GM18526 (cell line): ENCODE results near the gene DUOX1.

ENCODE experiments used
- POLR2A ChIP-seq: IDR thresholded peaks from 3 replicates; pipeline ENCODE4 v1.6.1; 2011; ENCODE audit not compliant: insufficient read length; ENCODE audit errors: extremely low read depth

DUOX1 gene

GRCh38 chr15:45116006-45116481, 13.8 kb upstream of the DUOX1 start:
- TF ChIP-seq POLR2A: no peak

GRCh38 chr15:45116482-45117307, 13.1 kb upstream of the DUOX1 start:
- TF ChIP-seq POLR2A: no peak

- no peak for TF ChIP-seq POLR2A
These were observed 12.3 kb upstream of the DUOX1 start for GRCh38 chr15:45117308-45118130.

- no peak for TF ChIP-seq POLR2A
These were observed 11.6 kb upstream of the DUOX1 start for GRCh38 chr15:45118131-45118588.

- no peak for TF ChIP-seq POLR2A
These were observed 10.8 kb upstream of the DUOX1 start for GRCh38 chr15:45118996-45119395.

- TF ChIP-seq POLR2A: no peak
These were observed 9.5 kb upstream of the DUOX1 start for GRCh38 chr15:45120081-45120972.

- TF ChIP-seq POLR2A: no peak
These were observed 8.8 kb upstream of the DUOX1 start for GRCh38 chr15:45121020-45121419.

GRCh38 chr15:45121706-45122417, 7.9 kb upstream of the DUOX1 start:
- TF ChIP-seq POLR2A: no peak

GRCh38 chr15:45122719-45123118, 7.1 kb upstream of the DUOX1 start:
- no peak for TF ChIP-seq POLR2A

- TF ChIP-seq POLR2A: no peak
These were observed 6.4 kb upstream of the DUOX1 start for GRCh38 chr15:45123397-45123796.

- no peak for TF ChIP-seq POLR2A
These were observed 3.1 kb upstream of the DUOX1 start for GRCh38 chr15:45126535-45127158.

- TF ChIP-seq POLR2A: no peak
These were observed 689 bp upstream of the DUOX1 start for GRCh38 chr15:45128971-45129639.

GRCh38 chr15:45130291-45131000, 652 bp downstream of the DUOX1 start:
- no peak for TF ChIP-seq POLR2A
